ENCODE results near the gene SUB1.
"Not testable (repeated sequence)": the region's sequence is repeated elsewhere in the genome, so short reads cannot be mapped to it uniquely, and the experiment has no call there.

The SUB1 gene

DNA sequence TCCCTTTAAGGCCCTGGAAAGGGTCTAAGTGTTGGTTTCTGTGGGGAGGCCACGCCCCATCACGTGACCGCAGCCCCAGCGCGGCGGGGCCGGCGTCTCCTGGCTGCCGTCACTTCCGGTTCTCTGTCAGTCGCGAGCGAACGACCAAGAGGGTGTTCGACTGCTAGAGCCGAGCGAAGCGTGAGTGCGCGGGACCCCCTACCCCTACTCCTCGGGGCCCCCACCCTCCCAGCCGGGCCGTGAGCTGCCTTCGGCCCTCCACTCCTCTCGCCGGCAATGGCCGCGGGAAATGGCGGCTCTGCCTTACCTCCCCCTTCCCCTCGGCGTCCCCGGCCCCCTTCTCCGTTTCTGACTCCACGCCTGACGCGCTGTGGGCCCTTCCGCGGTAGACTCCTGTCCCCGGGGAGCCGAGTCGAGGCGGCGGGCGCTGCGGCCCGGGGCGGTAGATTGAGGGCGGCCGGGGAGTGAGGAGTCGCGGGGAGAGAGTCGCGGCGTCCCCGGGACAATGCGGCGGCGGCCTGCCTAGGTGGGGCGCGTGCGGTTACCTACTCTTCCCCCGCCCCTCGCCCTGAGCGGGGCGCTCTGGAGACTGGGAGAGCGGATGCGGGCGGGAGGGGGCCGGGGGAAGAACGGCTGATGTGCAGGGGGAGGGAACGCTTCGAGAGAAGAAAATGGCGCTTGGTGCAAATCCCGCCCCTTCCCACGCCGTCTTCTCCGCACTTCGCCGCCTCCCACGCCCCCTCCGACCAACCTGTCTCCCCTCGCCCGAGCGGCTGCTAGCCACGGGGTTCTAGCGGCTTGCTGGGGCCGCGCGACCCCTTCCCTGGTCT is at the start of gene SUB1:
TSS of gene SUB1 (plus strand) at position 112 of the 830 bp plus-strand sequence. CDS start 2,956 bp downstream, outside the sequence.
- H3K4me3 ChIP-seq (ENCODE audit: low read depth, low read length), result peak within 1 kb of the TSS; percentile 89
- peak; percentile 83 for DNase-seq (ENCODE audit: low read depth)
- no peak for TF ChIP-seq CTCF (IDR thresholded peaks at IDR 0.05; ENCODE audit: low read depth, low read length, missing control alignments)

GRCh38 chr5:32536246-32536645 is 49.1 kb upstream of the SUB1 start:
- no peak for DNase-seq (ENCODE audit: low read depth)
- no peak for TF ChIP-seq CTCF (IDR thresholded peaks at IDR 0.05; ENCODE audit: low read depth, low read length, missing control alignments)
- H3K4me3 ChIP-seq (ENCODE audit: low read depth, low read length), result peak overlapping the region; percentile 24; the same call in 1 of the 2 replicates

- DNase-seq (ENCODE audit: low read depth), result not testable (repeated sequence)
Observed at GRCh38 chr5:32537437-32538029, 47.8 kb upstream of the SUB1 start.

GRCh38 chr5:32538031-32538547 is 47.3 kb upstream of the SUB1 start:
- no peak overlapping the region for H3K4me3 ChIP-seq (ENCODE audit: low read depth, low read length)
- DNase-seq (ENCODE audit: low read depth), result peak; percentile 92
- no peak for TF ChIP-seq CTCF (IDR thresholded peaks at IDR 0.05; ENCODE audit: low read depth, low read length, missing control alignments)

More at GRCh38 chr5:32537437-32538029, 47.8 kb upstream of the SUB1 start:
- H3K4me3 ChIP-seq (ENCODE audit: low read depth, low read length), result not testable (repeated sequence)

DNA sequence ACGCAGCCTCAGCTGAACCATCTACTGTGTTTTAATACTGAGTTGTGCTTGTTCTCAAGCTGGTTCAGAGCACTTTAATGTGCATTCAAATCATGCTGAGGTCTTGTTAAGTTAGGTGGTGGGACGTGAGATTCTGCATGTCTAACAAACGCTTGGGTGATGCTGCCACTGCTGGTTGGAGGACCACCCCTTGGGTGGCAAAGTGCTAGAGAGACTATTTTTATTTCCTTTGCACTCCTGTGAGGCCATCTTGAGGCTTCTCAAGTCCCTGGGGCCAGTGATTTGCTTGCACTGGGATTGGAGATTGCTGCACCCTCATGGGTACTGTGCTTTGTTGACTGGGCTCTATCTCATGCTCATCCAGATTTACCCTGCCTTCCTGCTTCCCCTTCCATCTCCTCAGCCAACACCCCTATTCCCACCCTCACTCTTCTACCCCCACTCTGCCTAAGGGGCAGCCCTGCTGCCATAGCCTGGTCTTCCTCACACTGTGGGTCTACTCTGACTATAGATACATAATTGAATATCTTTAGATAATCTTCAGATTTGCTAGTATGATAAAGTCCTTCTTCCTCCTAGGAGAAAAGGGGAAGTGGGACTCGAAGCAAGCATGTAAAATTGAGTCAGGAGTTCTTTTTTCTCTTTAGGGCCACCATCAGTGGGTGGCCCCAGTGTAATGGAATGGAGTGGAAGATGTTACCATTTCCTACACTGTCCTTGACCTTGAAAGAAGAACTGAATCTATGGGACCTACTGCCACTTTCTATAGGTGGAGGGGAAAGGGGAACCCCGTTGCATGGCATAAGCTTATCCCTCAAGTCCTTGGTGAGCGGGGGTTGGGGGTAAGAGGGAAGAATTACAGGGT is 45.1 kb upstream of the SUB1 start:
- no peak overlapping the region for H3K4me3 ChIP-seq (ENCODE audit: low read depth, low read length)
- TF ChIP-seq CTCF (IDR thresholded peaks at IDR 0.05; ENCODE audit: low read depth, low read length, missing control alignments), result no peak
- no peak for DNase-seq (ENCODE audit: low read depth)

DNA sequence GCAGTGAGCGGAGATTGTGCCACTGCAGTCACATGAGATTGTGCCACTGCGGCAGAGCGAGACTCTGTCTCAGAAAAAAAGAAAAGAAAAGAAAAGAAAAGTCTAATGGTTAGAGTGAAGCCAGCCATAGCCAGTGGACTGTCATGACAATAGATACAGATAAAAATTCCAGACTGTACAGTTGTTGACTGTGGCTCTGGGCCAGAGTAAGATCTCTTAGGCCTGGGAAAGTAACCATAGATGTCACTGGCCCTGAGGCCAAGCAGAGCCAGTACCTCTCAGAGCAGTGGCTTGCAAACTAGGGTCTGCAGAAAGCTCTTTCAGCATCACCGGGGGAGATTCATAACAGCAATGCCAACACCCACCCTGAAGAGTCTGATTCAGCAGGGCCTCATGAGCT is 44.1 kb upstream of the SUB1 start:
- no peak for TF ChIP-seq CTCF (IDR thresholded peaks at IDR 0.05; ENCODE audit: low read depth, low read length, missing control alignments)
- no peak for DNase-seq (ENCODE audit: low read depth)

More for the DNA sequence above, 44.1 kb upstream of the SUB1 start:
- H3K4me3 ChIP-seq (ENCODE audit: low read depth, low read length), result no peak overlapping the region
